HG03066 (cell line): ENCODE data around the gene NINL.

ENCODE experiments used
- ATAC-seq: cut with Tn5 transposase; IDR thresholded peaks from one replicate; pipeline ENCODE4 v1.9.1; 2021; ENCODE audit warnings: low read depth; ENCODE audit not compliant: unreplicated experiment

The NINL gene

DNA sequence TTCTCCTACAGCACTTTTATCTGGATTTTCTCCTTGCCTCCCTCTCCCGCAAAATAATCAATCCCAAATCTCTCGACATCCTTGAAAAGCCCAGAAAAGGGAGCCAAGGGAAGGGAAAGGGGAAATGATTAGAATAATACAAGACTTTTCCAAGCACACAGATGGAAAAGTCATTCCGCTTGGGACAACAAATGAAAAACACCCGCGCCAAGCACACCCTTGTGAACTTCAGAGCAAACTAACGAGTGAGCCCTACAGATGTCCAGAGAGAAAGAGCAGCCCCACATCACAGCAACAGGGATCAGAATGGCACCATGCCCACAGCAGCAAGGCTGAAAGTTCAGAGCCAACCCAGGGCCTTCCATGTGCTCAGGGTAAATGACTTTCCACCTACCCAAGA, 49.6 kb downstream of the NINL start:
- ATAC-seq: no peak

DNA sequence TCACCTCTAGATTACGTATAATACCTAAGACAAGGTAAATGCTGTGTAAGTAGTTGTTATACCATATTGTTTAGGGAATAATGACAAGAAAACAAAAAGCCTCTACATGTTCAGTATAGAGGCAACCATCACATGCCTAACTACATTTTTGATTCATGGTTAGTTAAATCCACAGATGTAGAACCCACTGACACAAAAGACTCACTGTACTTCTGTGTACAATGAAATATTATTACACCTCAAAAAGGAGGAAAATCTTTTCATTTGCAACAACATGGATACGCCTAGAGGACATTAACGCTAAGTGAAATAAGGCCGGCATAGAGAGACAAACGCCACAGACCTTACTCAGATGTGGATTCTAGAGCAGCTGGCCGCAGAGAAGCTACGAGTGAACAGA, 50.5 kb downstream of the NINL start:
- no peak for ATAC-seq

DNA sequence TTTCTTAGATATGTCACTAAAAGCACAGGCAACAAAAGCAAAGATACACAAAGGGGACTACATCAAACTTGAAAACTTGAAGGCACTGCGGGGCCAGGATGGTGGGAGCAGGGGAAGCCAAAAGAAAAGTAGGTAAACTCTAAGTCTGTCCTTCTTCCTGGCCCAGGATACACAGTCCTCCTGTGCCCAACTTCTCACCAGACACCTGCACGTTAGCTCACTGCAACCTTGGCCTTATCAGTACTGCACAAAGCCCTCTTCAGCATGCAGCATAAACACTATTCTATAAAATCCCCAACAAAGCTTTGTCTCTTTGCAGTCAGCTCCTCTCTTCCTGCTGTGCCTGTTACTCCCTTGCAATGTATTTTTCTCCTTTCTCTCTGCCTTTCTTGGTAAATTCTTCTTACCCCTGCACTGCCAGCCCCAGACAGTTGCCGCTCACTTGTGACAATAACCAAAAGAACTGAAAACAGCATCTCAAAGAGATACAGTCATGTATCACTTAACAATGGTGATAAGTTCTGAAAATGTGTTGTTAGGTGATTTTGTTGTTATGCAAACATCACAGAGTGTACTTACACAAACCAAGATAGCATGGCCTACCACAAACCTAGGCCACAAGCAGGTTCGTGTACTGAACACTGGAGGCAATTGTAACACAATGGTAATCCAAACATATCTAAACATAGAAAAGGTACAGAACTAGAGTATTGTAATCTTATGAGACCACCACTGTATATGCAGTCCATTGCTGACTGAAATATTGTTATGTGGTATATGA, 51.2 kb downstream of the NINL start:
- ATAC-seq: no peak

DNA sequence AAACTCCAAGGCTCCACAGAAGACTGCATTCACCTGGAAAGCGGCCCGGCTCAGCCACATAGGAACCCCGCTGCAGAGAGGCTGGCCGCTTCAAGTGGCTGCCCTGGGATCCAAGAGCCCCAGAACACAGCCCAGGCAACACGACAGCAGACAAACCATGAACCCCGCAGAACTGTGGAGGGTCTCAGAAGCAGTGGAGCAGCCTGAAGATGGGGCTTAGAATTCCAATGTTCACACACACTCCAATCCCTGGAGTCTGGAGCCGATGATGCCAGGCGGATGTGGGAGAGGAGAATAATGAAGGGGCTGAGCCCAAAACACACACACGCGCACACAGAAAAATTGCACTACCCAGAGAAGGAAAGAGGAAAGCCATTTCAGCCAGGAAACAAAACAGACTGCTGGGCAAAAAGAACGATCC, 52.4 kb downstream of the NINL start:
- no peak for ATAC-seq

DNA sequence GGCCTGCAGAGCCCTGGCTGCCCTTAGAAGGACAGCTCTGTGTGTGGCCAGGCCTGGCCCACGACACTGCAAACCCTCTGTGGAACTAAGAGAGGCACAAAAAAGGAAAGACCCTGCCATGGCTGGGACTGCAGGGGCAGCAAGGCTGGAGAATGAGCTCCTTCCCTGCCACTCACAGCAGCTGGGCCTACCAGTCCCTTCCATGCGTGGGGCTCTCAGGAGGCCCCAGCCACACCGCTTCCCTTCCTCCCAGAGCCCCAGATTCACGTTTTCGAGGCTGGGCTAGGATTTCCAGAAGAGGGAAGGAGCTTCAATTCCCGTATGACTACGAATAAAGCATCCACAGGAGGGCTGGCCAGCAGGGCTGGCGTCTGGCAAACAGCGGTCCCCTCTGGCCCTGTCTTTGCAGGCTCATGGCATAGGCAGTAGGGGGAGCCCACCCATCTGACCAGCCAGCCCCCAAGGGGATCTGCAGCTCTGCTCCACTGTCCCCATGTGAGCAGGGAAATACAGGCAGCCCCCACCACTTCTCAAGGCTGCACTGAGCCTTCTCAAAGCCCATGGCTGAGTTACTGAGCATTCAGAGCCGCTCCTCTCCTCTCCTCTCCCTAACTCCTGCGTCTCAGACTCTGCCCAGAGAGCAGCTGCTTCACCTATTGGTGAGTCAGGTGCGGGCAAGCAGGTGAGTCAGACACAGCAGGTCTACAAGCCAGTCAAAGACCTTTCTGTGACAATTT, 53.1 kb downstream of the NINL start:
- no peak for ATAC-seq

DNA sequence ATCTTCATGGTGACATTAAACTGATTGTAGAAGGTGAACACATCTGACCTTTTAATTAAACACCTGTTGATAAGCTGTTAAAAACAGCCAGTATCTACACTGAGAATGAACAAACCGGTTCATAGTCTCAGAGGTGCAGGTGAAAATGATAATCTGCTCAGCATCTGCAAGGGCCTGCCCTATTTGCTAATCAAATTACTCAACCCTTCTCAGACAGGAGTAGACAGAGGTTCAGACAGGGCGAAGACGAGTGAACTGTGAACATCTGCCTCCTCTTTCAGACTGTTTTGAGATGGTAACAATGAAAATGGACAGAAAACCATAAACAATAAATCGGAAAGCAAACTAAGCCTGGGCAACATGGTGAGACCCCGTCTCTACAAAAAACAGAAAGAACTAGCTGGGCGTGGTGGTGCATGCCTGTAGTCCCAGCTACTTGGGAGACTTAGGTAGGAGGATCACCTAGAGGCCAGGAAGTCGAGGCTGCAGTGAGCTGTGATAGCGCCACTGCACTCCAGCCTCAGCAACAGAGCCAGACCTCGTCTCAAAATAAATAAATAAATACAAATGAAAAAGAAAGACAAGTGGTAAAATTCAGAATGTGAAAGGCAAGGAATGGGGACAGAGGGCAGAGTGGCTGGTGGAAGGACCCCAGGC, 55.9 kb downstream of the NINL start:
- no peak for ATAC-seq

DNA sequence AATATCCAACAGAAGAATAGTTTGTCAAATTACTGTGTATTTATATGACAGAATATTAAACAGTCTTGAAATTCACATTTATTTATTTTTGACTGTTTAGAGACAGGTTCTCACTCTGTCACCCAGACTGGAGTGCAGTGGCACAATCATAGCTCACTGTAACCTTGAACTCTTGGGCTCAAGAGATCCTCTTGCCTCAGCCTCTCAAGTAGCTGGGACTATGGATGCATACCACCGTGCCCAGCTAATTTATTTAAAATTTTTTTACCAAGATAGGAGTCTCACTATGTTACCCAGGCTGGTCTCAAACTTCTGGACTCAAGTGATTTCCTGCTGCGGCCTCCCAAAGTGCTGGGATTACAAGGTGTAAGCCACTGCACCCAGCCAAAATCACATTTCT, 57.4 kb downstream of the NINL start:
- ATAC-seq: no peak

DNA sequence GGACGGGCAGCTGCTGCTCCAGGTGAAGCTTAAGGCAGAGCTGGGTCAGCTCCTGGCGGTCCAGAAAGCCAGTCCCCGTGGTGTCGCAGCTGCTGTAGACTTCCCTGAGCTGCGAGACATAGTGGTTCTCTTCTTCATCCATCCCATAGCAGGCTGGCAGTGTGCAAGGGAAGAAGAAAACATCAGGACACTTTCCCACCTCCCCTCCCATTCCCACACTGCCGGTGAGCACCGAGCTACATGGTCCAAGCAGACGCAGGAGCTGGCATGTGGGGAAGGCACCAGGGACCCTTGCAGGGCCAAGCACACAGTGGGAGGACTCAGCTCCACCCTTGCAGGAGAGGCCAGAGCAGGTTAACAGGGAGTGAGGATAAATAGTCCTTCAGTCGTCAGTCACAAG, 58.9 kb downstream of the NINL start:
- no peak for ATAC-seq

DNA sequence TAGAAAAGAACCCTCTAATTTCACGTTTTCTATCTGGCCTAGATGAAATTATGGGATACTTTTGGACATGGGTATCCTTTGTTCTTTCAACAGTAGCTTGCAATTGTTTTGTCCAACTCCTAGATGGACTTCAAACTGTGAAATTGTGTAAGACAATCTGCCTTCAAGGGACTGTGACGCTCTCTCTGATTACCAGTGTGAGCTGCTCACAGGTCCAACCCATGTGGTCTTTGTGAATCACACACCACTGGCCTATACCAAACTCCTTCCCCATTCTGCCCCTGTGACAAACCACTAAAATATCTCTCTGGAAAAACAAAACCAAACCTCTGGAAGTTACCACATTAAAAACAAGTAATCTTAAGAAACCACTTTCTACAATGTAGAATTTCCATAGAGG, 59.5 kb downstream of the NINL start:
- ATAC-seq: no peak

DNA sequence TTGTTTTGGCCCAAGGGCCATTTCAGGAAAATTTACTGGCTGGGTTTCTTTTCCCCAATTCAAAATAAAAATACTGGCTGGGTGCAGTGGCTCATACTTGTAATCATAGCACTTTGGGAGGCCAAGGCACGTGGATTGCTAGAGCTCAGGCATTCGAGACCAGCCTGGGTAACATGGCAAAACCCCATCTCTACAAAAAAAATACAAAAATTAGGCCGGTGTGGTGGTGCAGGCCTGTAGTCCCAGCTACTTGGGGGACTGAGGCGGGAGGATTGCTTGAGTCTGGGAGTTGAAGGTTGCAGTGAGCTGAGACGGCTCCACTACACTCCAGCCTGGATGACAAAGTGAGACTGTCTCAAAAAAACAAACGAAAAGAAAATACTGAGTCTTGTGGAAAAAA, 60.0 kb downstream of the NINL start:
- ATAC-seq: no peak

DNA sequence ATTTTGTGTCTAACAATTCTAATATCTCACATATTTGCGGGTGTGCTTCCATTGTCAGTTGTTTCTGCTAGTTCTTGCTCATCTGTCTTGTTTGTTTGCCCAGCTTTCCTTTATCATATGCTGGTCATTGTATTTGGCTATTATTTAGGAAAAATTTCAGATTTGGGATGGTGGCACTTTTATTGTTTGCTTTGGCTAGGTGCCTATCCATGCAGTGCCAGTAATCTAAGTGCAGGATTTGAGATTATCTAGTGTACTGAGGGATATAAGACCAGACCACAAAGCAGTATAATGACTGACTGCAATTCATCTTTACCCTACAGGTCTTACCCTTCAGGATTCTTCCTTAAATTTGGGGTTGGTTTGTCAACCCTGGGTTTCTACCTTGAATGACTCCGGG, 63.9 kb downstream of the NINL start:
- ATAC-seq: no peak

DNA sequence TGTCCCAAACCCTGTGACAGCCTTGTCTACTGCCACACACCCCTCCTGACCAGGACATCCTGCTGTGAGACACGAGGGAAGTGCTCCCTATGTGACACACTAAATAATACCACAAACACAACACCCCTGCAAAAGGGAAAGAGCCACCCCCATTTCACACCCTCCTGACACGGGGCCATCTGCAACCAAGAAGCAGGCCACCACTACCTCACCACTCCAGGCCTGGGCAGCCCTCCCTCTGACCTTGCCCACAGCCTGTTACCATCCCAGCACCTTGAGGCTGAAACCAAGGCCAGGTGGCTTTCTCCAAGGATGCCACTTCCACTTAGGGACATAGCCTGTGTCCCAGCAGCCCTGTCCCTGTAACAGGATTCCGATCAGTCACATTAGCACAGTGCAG, 68.2 kb downstream of the NINL start:
- no peak for ATAC-seq

DNA sequence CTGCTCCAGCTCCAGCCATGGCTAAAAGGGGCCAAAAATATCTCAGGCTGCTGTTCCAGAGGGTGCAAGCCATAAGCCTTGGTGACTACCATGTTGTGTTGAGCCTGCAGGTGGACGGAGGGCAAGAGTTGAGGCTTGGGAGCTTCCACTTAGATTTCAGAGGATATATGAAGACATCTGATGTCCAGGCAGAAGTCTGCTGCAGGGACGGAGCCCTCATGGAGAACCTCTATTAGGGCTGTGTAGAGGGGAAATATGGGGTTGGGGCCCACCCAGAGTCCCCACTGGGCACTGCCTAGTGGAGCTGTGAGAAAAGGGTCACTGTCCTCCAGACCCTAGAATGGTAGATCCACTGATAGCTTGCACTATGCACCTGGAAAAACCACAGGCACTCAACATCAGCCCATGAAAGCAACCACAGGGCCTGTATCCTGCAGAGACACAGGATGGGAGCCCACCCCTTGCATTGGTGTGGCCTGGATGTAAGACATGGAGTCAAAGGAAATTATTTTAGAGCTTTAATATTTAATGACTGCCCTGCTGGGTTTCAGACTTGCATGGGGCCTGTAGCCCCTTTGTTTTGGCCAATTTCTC, 70.5 kb downstream of the NINL start:
- no peak for ATAC-seq

DNA sequence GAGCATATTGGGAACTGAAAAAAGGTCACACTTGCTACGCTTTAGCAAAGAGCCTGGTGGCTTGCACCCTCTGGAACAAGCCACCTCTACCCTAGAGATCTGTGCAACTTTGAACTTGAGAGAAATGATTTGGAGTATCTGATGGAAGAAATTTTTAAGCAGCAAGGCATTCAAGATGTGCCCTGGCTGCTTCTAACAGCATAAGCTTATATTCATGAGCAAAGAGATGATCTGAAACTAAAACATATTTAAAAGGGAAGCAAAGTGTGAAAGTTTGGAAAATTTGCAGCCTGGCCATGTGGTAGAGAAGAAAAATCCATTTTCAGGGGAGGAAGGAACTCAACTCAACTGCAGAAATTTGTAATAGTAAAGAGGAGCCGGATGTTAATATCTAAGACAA, 71.1 kb downstream of the NINL start:
- ATAC-seq: no peak

DNA sequence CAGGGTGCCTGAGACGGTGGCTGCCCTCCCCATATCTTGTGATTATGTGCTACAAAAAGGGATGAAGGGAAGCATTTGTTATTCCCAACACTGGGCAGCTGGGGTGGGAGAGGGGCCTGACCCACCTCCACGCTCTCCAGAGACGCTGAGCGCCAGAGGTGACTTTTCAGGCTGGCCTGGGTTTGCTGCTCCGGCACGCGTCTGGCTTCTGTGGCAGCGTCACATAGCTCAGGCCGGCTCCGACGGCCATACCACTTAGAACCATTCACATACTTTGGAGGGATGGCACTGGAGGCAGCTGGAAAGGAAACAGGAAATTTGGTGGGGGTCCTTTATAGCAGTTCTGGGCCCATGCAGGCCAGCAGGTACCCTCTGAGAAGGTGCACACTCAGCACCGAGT, 72.6 kb downstream of the NINL start:
- no peak for ATAC-seq

DNA sequence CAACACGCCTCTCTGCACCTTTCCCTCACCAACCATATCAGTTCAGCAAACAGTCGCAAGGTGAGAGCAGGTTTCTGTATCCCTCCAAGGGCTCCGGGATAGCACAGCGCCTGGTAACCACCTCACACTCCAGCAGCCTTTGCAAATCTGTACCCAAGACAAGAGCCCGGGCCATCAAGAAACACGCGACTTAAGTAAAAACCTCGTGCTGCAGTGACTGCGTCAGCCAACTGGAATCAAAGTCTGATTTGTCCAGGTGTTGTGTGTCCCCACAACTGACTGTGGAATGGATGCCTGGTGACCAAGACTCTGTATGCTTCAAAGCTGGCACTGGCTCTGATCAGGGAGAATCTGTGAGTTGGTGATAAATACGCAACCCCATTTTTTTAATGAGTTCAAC, 74.1 kb downstream of the NINL start:
- no peak for ATAC-seq

DNA sequence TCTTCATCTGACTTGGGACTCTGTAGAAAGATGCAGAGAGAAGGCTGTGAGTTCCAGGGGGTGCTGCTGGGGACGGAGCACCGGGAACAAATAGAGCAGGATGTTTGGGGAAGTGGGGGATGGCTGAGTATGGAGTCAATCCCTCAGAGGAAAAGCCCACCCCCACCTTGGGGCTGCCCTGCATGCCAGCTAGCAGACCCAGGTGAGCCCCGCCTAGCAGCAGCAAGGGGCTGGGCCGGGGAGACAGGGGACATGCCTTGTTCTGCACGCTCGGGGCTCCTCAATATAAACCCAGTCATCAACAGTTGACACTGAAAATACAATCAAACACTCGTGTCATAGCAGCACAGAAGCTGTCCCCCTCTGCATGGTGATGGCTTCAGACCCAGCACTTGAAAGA, 74.6 kb downstream of the NINL start:
- no peak for ATAC-seq

DNA sequence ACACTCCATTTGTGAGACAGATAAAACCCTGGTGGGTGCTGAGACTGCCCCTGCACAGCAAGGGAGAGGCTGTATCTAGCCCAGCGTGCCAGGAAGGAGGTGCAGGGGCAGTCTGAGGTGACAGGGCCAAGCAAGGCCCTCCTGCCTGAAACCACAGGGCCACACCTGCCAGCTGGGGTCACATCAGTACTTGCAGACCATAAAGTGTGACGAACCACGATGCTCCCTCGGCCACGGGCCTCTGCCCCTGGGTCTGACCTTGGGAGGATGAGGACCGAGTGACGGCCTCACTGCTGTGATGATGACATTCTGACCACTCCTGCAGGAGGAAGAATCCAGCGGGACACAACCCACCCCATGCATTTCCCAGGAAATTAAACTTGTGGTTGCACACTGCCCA, 75.1 kb downstream of the NINL start:
- no peak for ATAC-seq

DNA sequence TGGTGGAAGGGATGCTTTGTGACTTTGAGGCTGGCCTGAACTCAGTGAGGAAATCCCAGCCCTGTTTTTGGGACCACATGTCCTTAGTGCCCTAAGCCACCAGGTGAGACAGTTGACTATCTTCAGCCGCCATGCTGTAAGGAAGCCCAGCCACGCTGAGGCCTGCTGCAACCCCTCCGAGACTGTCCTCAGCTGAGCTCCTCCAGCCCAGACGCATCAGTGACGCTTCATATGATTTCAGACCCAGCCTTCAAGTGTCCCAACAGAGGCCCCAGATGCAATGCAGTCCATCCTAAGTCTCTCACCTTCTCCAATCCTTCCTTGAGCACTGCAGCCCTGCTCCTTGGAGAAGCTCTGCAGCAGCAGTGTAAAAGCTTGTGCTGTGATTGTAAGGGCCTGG, 76.2 kb downstream of the NINL start:
- ATAC-seq: no peak

DNA sequence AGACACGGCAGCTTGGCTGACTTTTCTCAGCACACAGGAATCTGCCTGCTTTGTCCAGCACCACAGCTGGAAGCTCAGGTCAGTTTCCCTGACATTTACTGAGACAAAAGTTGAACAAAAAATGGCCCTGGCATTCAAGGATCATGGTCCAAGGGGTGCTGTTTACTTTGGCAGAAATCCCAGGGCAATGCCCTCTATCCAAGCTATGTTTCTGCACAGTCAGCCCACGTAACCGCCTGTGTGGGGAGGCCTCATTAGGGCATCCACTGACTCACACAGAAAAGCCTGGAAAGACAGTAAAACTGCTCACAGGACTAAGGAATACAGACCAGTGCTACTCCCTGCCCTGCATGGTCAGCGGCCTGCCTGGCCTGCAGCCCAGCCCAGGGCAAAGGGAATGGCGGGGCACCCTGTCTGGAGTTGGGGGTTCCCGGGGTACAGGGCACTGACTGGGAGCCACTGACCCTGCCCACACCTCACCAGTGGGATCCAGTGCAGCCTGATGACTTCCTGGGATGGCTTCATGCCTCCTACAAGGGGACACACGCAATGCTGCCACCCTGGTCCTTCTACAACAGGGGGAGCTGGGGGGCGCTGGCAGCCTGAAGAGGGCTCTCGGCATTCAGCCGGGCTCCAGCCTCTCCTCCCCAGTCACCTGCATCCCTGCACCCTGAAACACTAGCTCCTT, 77.1 kb downstream of the NINL start:
- no peak for ATAC-seq
